ENCODE data around the gene SPG11.

DNA sequence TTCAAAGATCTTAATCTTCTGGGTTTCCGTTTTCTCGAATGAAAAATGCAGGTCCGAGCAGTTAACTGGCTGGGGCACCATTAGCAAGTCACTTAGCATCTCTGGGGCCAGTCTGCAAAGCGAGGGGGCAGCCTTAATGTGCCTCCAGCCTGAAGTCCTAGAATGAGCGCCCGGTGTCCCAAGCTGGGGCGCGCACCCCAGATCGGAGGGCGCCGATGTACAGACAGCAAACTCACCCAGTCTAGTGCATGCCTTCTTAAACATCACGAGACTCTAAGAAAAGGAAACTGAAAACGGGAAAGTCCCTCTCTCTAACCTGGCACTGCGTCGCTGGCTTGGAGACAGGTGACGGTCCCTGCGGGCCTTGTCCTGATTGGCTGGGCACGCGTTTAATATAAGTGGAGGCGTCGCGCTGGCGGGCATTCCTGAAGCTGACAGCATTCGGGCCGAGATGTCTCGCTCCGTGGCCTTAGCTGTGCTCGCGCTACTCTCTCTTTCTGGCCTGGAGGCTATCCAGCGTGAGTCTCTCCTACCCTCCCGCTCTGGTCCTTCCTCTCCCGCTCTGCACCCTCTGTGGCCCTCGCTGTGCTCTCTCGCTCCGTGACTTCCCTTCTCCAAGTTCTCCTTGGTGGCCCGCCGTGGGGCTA, 47.8 kb upstream of the SPG11 start, which contains the start of the genes B2M and PATL2:
- TF ChIP-seq CTCF (IDR thresholded peaks at IDR 0.05), result peak in 2 of 6 experiments; percentile 7 to 23
- peak; percentile 97 to 100 for TF ChIP-seq POLR2A (IDR thresholded peaks at IDR 0.05)

Measured in thyroid gland (tissue), 4 donors.